Thyroid gland (tissue), 4 donors: Measurements from ENCODE around the gene C10orf120. TPM values are rescaled to one million over a fixed set of nuclear protein-coding genes. Genes with fewer than 3 reads are reported as not detected.

ENCODE experiments used
- DNase-seq, 2 donors: peaks; one replicate each; pipeline ENCODE4 v3.0.0-alpha.2; 2019
- H3K27ac ChIP-seq, 3 donors: fragments of 200-600 bp; sonication (generic); 1 replicate in 2 of 3; 2 replicates in 1 of 3; pipeline ENCODE4 v1.5.1; 2016 to 2019; ENCODE audit warnings: mild to moderate bottlenecking in 1 of 3, moderate library complexity in 1 of 3
- H3K27me3 ChIP-seq: fragments of 200-600 bp; sonication (generic); one replicate; pipeline ENCODE4 v1.5.1; 2019
- H3K36me3 ChIP-seq, 2 donors: fragments of 200-600 bp; sonication (generic); one replicate each; pipeline ENCODE4 v1.5.1; 2016 to 2019
- H3K4me1 ChIP-seq, 2 donors: fragments of 200-600 bp; sonication (generic); one replicate each; pipeline ENCODE4 v1.5.1; 2017 to 2019
- H3K4me3 ChIP-seq, 3 donors: fragments of 200-600 bp; sonication (generic); replicated peaks in 1 of 3; 1 replicate in 2 of 3; 2 replicates in 1 of 3; pipeline ENCODE4 v1.5.1; 2016; ENCODE audit warnings: mild to moderate bottlenecking in 1 of 3
- H3K9me3 ChIP-seq: fragments of 200-600 bp; sonication (generic); one replicate; pipeline ENCODE4 v1.5.1; 2017
- CTCF ChIP-seq, 6 experiments: fragments of 200-600 bp in 3 of 6; fragments of 450-650 bp in 3 of 6; sonication (generic) in 3 of 6; IDR thresholded peaks; one replicate each; pipeline ENCODE4 v1.5.1; 2016 to 2019; ENCODE audit warnings: antibody characterized with exemption in 6 of 6, mild to moderate bottlenecking in 2 of 6, inconsistent platforms in 1 of 6, moderate library complexity in 1 of 6
- POLR2A ChIP-seq, 2 donors: fragments of 450-650 bp; IDR thresholded peaks; one replicate each; pipeline ENCODE4 v1.6.1; 2017; ENCODE audit warnings: antibody characterized with exemption in 2 of 2, mild to moderate bottlenecking in 2 of 2, moderate library complexity in 1 of 2
- WGBS, 2 donors: methylation state at CpG; one replicate each; pipeline ENCODE4 v1.1.5; 2017; 5-methylcytosine and 5-hydroxymethylcytosine counted together
- intact Hi-C: fragments of 100-400 bp; cut with DNase I; formaldehyde crosslinking; loops from one replicate; pipeline ENCODE4 v1.15.1; 2023
- total RNA-seq, 4 donors: library from RNA; depleted of rRNA; stranded (reverse); fragments of >200 nt; gene quantifications; one replicate each; pipeline ENCODE4 v1.2.3, GENCODE V29; 2016

C10orf120 gene
- total RNA-seq, 4 donors from 2014 or later: not detected

DNA sequence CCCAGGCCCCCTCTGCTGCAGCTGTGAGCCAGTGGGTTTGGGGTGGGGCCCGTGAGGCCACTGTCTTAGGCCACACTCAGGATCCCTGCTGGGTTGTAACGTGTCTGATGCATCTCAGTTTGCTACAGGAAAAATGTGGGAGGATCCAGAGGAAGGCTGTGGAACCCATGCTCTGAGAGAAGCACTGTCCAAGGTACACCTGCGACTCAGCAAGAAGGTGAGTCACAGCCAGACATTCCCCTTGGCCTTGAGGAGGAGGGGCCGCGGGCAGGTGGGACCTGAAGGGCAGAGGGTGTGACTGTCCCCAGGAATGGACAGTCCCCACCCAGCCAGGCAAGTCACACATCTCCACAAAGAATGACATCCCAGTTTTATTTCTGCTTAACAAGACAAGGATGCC lies 27.8 kb upstream of the C10orf120 start:
- intact Hi-C loops: no loop called here
- WGBS, 2 donors: 50 to 59% methylated on average over 5 of the region's 5 CpGs
- H3K27ac ChIP-seq: no peak overlapping the region
- H3K9me3 ChIP-seq: no peaks in the 10 kb centered on the region
- H3K27me3 ChIP-seq: no peaks in the 10 kb centered on the region
- H3K4me3 ChIP-seq: no peak overlapping the region
- DNase-seq: no peak
- TF ChIP-seq CTCF (IDR thresholded peaks at IDR 0.05): no peak
- TF ChIP-seq POLR2A (IDR thresholded peaks at IDR 0.05): no peak
- no peaks in the 10 kb centered on the region for H3K4me1 ChIP-seq
- H3K36me3 ChIP-seq: no peaks in the 10 kb centered on the region

- Histone ChIP-seq H3K36me3 (no peaks in the 10 kb centered on the region), H3K27me3 (no peaks in the 10 kb centered on the region), H3K4me3 (no peak overlapping the region), H3K27ac (no peak overlapping the region), H3K9me3 (no peaks in the 10 kb centered on the region), H3K4me1 (no peaks in the 10 kb centered on the region)
- 57 to 61% methylated on average over 4 to 5 of the region's 5 CpGs for WGBS, 2 donors
- TF ChIP-seq CTCF (IDR thresholded peaks at IDR 0.05): no peak
- TF ChIP-seq POLR2A (IDR thresholded peaks at IDR 0.05): no peak
- DNase-seq: no peak
- intact Hi-C loops: no loop called here
These were observed 26.1 kb upstream of the C10orf120 start for GRCh38 chr10:122725768-122726167.

DNA sequence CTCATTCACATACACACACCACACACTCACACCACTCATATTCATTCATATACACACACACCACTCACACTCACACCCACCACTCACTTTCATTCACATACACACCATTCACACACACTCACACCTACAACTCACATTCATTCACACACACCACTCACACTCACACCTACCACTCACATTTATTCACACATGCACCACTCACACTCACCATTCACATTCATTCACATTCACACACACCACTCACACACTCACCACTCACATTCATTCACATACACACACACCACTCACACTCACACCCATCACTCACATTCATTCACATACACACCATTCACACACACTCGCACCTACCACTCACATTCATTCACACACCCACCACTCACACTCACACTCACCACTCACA lies 25.4 kb upstream of the C10orf120 start:
- Histone ChIP-seq H3K4me1 (no peaks in the 10 kb centered on the region), H3K36me3 (no peaks in the 10 kb centered on the region), H3K9me3 (no peaks in the 10 kb centered on the region), H3K4me3 (no peak overlapping the region), H3K27ac (no peak overlapping the region), H3K27me3 (no peaks in the 10 kb centered on the region)
- 76 to 82% methylated on average over 1 of the region's 1 CpG for WGBS, 2 donors
- DNase-seq: no peak
- no peak for TF ChIP-seq CTCF (IDR thresholded peaks at IDR 0.05)
- no peak for TF ChIP-seq POLR2A (IDR thresholded peaks at IDR 0.05)
- intact Hi-C loops: no loop called here

GRCh38 chr10:122721111-122721510 lies 21.5 kb upstream of the C10orf120 start:
- intact Hi-C loops: no loop called here
- Histone ChIP-seq H3K27ac (no peak overlapping the region), H3K36me3 (no peaks in the 10 kb centered on the region), H3K9me3 (no peaks in the 10 kb centered on the region), H3K4me3 (no peak overlapping the region), H3K27me3 (no peaks in the 10 kb centered on the region), H3K4me1 (no peaks in the 10 kb centered on the region)
- 66 to 78% methylated on average over 3 of the region's 3 CpGs for WGBS, 2 donors
- no peak for DNase-seq
- TF ChIP-seq POLR2A (IDR thresholded peaks at IDR 0.05) (no peak), CTCF (IDR thresholded peaks at IDR 0.05) (no peak)

- Histone ChIP-seq H3K36me3 (no peaks in the 10 kb centered on the region), H3K27me3 (no peaks in the 10 kb centered on the region), H3K4me3 (no peak overlapping the region), H3K27ac (no peak overlapping the region), H3K4me1 (no peaks in the 10 kb centered on the region), H3K9me3 (no peaks in the 10 kb centered on the region)
- no peak for DNase-seq
- TF ChIP-seq POLR2A (IDR thresholded peaks at IDR 0.05): no peak
- no peak for TF ChIP-seq CTCF (IDR thresholded peaks at IDR 0.05)
- WGBS, 2 donors: 80 to 86% methylated on average over 2 of the region's 2 CpGs
- intact Hi-C loops: no loop called here
These were observed 16.4 kb upstream of the C10orf120 start for GRCh38 chr10:122716025-122716424.
